Stimulated activated naive CD8-positive, alpha-beta T cell treated with anti-CD3 and anti-CD28 coated beads, Interleukin-15, Interleukin-2, amounts not matched to agents 100 ng/mL and 50 ng/mL, for 24 hours (primary cell): Measurements from ENCODE around the gene KCTD10.
"Not testable (repeated sequence)": the region's sequence is repeated elsewhere in the genome, so short reads cannot be mapped to it uniquely, and the experiment has no call there.

ENCODE experiments used
- H3K27ac Mint-ChIP-seq: one replicate; pipeline ENCODE4 v1.8.0; 2021; ENCODE audit warnings: mild to moderate bottlenecking, mixed read lengths
- H3K27me3 Mint-ChIP-seq: one replicate; pipeline ENCODE4 v1.8.0; 2021; ENCODE audit warnings: mixed read lengths
- H3K36me3 Mint-ChIP-seq: one replicate; pipeline ENCODE4 v1.8.0; 2021; ENCODE audit warnings: low read depth, mixed read lengths
- H3K4me1 Mint-ChIP-seq: one replicate; pipeline ENCODE4 v1.8.0; 2021; ENCODE audit warnings: low read depth, mixed read lengths
- H3K4me3 Mint-ChIP-seq: one replicate; pipeline ENCODE4 v1.8.0; 2021; ENCODE audit warnings: mild to moderate bottlenecking, mixed read lengths
- H3K9me3 Mint-ChIP-seq: one replicate; pipeline ENCODE4 v1.8.0; 2021; ENCODE audit warnings: mixed read lengths

KCTD10 gene

GRCh38 chr12:109452489-109452888, 24.6 kb downstream of the KCTD10 start:
- peaks cover 52% of the 10 kb centered on the region for H3K36me3 Mint-ChIP-seq
- no peak overlapping the region for H3K27ac Mint-ChIP-seq
- no peaks in the 10 kb centered on the region for H3K27me3 Mint-ChIP-seq
- no peaks in the 10 kb centered on the region for H3K4me1 Mint-ChIP-seq
- H3K9me3 Mint-ChIP-seq, result no peaks in the 10 kb centered on the region
- no peak overlapping the region for H3K4me3 Mint-ChIP-seq

GRCh38 chr12:109451400-109451799, 25.7 kb downstream of the KCTD10 start:
- Mint-ChIP-seq H3K36me3 (peaks cover 41% of the 10 kb centered on the region), H3K27ac (no peak overlapping the region), H3K4me1 (no peaks in the 10 kb centered on the region), H3K9me3 (no peaks in the 10 kb centered on the region), H3K4me3 (no peak overlapping the region), H3K27me3 (no peaks in the 10 kb centered on the region)

- Mint-ChIP-seq H3K4me1 (no peaks in the 10 kb centered on the region), H3K9me3 (no peaks in the 10 kb centered on the region), H3K4me3 (no peak overlapping the region), H3K27me3 (no peaks in the 10 kb centered on the region), H3K27ac (no peak overlapping the region), H3K36me3 (peaks cover 37% of the 10 kb centered on the region)
Observed at GRCh38 chr12:109450980-109451379, 26.1 kb downstream of the KCTD10 start.

- Mint-ChIP-seq H3K4me3 (no peak overlapping the region), H3K9me3 (no peaks in the 10 kb centered on the region), H3K4me1 (no peaks in the 10 kb centered on the region), H3K27me3 (no peaks in the 10 kb centered on the region), H3K27ac (no peak overlapping the region), H3K36me3 (peaks cover 30% of the 10 kb centered on the region)
Observed at GRCh38 chr12:109449845-109450532, 27.1 kb downstream of the KCTD10 start.

GRCh38 chr12:109448707-109449390, 28.3 kb downstream of the KCTD10 start:
- Mint-ChIP-seq H3K27ac (no peak overlapping the region), H3K4me1 (no peaks in the 10 kb centered on the region), H3K27me3 (no peaks in the 10 kb centered on the region), H3K9me3 (no peaks in the 10 kb centered on the region), H3K36me3 (peaks cover 25% of the 10 kb centered on the region), H3K4me3 (no peak overlapping the region)

GRCh38 chr12:109448272-109448671, 28.8 kb downstream of the KCTD10 start:
- Mint-ChIP-seq H3K36me3 (peaks cover 20% of the 10 kb centered on the region), H3K9me3 (no peaks in the 10 kb centered on the region), H3K4me1 (no peaks in the 10 kb centered on the region), H3K27me3 (no peaks in the 10 kb centered on the region), H3K27ac (no peak overlapping the region), H3K4me3 (no peak overlapping the region)

- Mint-ChIP-seq H3K9me3 (no peaks in the 10 kb centered on the region), H3K36me3 (peaks cover 20% of the 10 kb centered on the region), H3K27me3 (no peaks in the 10 kb centered on the region), H3K4me1 (no peaks in the 10 kb centered on the region), H3K4me3 (no peak overlapping the region), H3K27ac (no peak overlapping the region)
Observed at GRCh38 chr12:109447482-109447881, 29.6 kb downstream of the KCTD10 start.

- Mint-ChIP-seq H3K27ac (no peak overlapping the region), H3K36me3 (peaks cover 20% of the 10 kb centered on the region), H3K9me3 (no peaks in the 10 kb centered on the region), H3K27me3 (no peaks in the 10 kb centered on the region), H3K4me1 (no peaks in the 10 kb centered on the region), H3K4me3 (no peak overlapping the region)
Observed at GRCh38 chr12:109446869-109447268, 30.2 kb downstream of the KCTD10 start.

GRCh38 chr12:109445191-109445609, 31.9 kb downstream of the KCTD10 start:
- no peaks in the 10 kb centered on the region for H3K27me3 Mint-ChIP-seq
- H3K36me3 Mint-ChIP-seq, result peaks cover 13% of the 10 kb centered on the region
- H3K27ac Mint-ChIP-seq, result no peak overlapping the region
- no peaks in the 10 kb centered on the region for H3K9me3 Mint-ChIP-seq
- no peak overlapping the region for H3K4me3 Mint-ChIP-seq
- no peaks in the 10 kb centered on the region for H3K4me1 Mint-ChIP-seq

GRCh38 chr12:109444259-109444658, 32.8 kb downstream of the KCTD10 start:
- no peak overlapping the region for H3K27ac Mint-ChIP-seq
- H3K4me1 Mint-ChIP-seq, result no peaks in the 10 kb centered on the region
- peaks cover 9% of the 10 kb centered on the region for H3K36me3 Mint-ChIP-seq
- no peaks in the 10 kb centered on the region for H3K27me3 Mint-ChIP-seq
- H3K9me3 Mint-ChIP-seq, result no peaks in the 10 kb centered on the region
- no peak overlapping the region for H3K4me3 Mint-ChIP-seq

- Mint-ChIP-seq H3K27ac (no peak overlapping the region), H3K27me3 (no peaks in the 10 kb centered on the region)
Observed at GRCh38 chr12:109443794-109444193, 33.3 kb downstream of the KCTD10 start.

GRCh38 chr12:109440851-109441490, 36.1 kb downstream of the KCTD10 start:
- no peak overlapping the region for H3K27ac Mint-ChIP-seq
- H3K27me3 Mint-ChIP-seq, result no peaks in the 10 kb centered on the region
- H3K9me3 Mint-ChIP-seq, result no peaks in the 10 kb centered on the region
- H3K36me3 Mint-ChIP-seq, result peaks cover 5% of the 10 kb centered on the region
- H3K4me1 Mint-ChIP-seq, result no peaks in the 10 kb centered on the region
- H3K4me3 Mint-ChIP-seq, result no peak overlapping the region

More at GRCh38 chr12:109443794-109444193, 33.3 kb downstream of the KCTD10 start:
- H3K4me1 Mint-ChIP-seq, result no peaks in the 10 kb centered on the region
- H3K9me3 Mint-ChIP-seq, result no peaks in the 10 kb centered on the region
- no peak overlapping the region for H3K4me3 Mint-ChIP-seq
- H3K36me3 Mint-ChIP-seq, result peaks cover 5% of the 10 kb centered on the region

GRCh38 chr12:109439951-109440350, 37.1 kb downstream of the KCTD10 start:
- H3K4me1 Mint-ChIP-seq, H3K36me3 Mint-ChIP-seq, H3K9me3 Mint-ChIP-seq, H3K27me3 Mint-ChIP-seq, H3K27ac Mint-ChIP-seq, H3K4me3 Mint-ChIP-seq: not testable (repeated sequence)

GRCh38 chr12:109439181-109439580, 37.9 kb downstream of the KCTD10 start:
- Mint-ChIP-seq H3K27me3 (no peaks in the 10 kb centered on the region), H3K27ac (no peak overlapping the region), H3K36me3 (no peaks in the 10 kb centered on the region), H3K4me3 (no peak overlapping the region), H3K9me3 (no peaks in the 10 kb centered on the region), H3K4me1 (no peaks in the 10 kb centered on the region)

- Mint-ChIP-seq H3K9me3 (no peaks in the 10 kb centered on the region), H3K4me3 (no peak overlapping the region), H3K27me3 (no peaks in the 10 kb centered on the region), H3K4me1 (peaks cover 6% of the 10 kb centered on the region), H3K36me3 (no peaks in the 10 kb centered on the region), H3K27ac (no peak overlapping the region)
Observed at GRCh38 chr12:109436188-109436560, 40.9 kb downstream of the KCTD10 start.
